ENCODE data around the gene GALR1.

DNA sequence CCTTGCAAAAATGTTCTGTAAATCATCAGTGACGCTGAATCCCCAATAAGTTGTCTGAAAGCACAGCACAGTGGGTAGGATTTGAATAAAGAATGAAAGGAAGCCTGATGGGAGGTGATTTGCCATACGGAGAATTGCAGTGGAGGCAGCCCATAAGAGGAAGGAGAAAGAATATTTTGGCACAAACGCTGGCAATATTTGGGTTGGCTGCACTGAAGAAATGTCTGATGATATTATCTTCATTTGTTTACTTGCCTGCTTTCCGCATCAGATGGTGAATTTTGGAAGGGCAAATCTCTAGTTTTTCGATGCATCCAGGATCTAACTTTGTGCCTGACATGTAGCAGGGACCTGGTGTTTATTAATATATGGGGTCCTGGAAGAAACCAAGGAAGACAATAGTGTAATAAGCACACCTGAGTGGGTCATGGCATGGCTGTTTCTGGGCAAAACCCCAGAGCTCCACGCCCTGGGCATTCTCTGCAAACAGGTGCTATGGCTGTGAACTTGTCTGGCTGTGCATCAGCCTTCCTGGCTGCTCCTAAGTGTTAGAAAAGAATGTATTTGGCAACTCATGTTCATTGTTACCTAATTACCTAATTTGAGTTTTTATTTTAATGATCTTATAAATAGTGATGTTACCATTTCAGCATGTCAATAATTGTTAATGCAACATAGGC lies 5.9 kb downstream of the GALR1 start:
- TF ChIP-seq CREB1 (IDR thresholded peaks at IDR 0.05; ENCODE audit: low read depth) (no peak), EP300 (IDR thresholded peaks at IDR 0.05; ENCODE audit: borderline replicate concordance) (no peak), TAF1 (IDR thresholded peaks at IDR 0.05; ENCODE audit: low read depth) (no peak), YY1 (IDR thresholded peaks at IDR 0.05; ENCODE audit: low read depth) (no peak), EGR1 (IDR thresholded peaks at IDR 0.05) (no peak), CEBPB (IDR thresholded peaks at IDR 0.05) (no peak), TCF12 (IDR thresholded peaks at IDR 0.05; ENCODE audit: low read depth) (no peak), ZBTB7A (IDR thresholded peaks at IDR 0.05; ENCODE audit: low read depth) (no peak), RAD21 (IDR thresholded peaks at IDR 0.05; ENCODE audit: low read depth) (no peak), FOXM1 (IDR thresholded peaks at IDR 0.05; ENCODE audit: borderline replicate concordance, low read depth) (no peak)
- TF ChIP-seq, protein P1, sequence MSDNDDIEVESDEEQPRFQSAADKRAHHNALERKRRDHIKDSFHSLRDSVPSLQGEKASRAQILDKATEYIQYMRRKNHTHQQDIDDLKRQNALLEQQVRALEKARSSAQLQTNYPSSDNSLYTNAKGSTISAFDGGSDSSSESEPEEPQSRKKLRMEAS (IDR thresholded peaks at IDR 0.05): no peak
- TF ChIP-seq, protein P2, sequence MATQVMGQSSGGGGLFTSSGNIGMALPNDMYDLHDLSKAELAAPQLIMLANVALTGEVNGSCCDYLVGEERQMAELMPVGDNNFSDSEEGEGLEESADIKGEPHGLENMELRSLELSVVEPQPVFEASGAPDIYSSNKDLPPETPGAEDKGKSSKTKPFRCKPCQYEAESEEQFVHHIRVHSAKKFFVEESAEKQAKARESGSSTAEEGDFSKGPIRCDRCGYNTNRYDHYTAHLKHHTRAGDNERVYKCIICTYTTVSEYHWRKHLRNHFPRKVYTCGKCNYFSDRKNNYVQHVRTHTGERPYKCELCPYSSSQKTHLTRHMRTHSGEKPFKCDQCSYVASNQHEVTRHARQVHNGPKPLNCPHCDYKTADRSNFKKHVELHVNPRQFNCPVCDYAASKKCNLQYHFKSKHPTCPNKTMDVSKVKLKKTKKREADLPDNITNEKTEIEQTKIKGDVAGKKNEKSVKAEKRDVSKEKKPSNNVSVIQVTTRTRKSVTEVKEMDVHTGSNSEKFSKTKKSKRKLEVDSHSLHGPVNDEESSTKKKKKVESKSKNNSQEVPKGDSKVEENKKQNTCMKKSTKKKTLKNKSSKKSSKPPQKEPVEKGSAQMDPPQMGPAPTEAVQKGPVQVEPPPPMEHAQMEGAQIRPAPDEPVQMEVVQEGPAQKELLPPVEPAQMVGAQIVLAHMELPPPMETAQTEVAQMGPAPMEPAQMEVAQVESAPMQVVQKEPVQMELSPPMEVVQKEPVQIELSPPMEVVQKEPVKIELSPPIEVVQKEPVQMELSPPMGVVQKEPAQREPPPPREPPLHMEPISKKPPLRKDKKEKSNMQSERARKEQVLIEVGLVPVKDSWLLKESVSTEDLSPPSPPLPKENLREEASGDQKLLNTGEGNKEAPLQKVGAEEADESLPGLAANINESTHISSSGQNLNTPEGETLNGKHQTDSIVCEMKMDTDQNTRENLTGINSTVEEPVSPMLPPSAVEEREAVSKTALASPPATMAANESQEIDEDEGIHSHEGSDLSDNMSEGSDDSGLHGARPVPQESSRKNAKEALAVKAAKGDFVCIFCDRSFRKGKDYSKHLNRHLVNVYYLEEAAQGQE (IDR thresholded peaks at IDR 0.05; ENCODE audit: low read depth): no peak
- TF ChIP-seq, protein P3, sequence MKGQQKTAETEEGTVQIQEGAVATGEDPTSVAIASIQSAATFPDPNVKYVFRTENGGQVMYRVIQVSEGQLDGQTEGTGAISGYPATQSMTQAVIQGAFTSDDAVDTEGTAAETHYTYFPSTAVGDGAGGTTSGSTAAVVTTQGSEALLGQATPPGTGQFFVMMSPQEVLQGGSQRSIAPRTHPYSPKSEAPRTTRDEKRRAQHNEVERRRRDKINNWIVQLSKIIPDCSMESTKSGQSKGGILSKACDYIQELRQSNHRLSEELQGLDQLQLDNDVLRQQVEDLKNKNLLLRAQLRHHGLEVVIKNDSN (IDR thresholded peaks at IDR 0.05): no peak

Measured in Ishikawa (cell line).